ENCODE measurements around the gene MYH6.
"Not testable (repeated sequence)": the region's sequence is repeated elsewhere in the genome, so short reads cannot be mapped to it uniquely, and the experiment has no call there.

The MYH6 gene

DNA sequence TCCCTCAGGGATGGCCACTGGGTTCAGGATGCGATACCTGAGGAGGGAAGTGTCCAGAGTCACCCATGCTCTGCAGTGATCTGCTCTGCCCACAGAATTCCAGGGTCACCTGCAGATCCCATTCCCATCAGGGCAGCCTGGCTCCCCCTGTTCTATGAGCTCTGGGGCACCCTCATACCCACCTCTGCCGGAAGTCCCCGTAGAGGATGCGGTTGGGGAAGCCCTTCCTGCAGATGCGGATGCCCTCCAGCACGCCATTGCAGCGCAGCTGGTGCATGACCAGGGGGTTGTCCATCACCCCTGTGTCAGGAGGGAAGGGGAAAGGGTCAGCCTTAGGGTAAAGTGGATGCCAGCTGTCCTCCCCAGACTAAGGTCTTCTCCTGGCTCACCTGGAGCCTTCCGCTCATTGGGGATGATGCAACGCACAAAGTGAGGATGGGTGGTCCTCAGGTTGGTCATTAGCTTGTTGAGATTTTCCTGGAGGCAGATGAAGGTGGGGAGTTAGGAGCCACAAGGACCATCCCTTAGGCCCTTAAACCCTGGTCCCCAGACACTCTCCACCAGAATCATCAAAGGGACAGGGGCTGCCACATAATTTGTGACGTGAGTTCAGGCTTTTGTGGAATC is 11.2 kb downstream of the MYH6 start:
- no peak for DNase-seq (ENCODE audit: low read depth, low spot score)

DNA sequence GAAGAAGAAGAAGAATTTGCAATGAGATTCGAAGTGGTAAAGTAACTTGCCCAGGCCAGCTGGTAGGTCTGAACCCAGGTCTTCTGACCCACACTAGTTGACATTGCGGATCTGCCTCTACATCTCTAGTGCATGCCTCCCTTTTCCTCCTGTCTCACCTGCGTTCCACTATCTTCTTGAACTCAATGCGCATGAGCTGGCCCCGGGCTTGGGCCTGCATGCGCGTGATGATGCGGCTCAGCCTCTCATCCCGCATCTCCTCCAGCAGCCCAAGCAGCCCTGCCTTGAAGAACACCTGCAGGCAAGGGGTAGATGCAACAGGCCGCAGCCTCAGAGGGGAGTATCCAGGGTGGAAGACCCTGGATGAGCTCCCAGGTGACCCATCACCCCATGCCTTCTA is 11.9 kb downstream of the MYH6 start:
- DNase-seq (ENCODE audit: low read depth, low spot score) = no peak

- DNase-seq (ENCODE audit: low read depth, low spot score) = peak; percentile 14
Observed at GRCh38 chr14:23392613-23393012, 15.5 kb downstream of the MYH6 start.

DNA sequence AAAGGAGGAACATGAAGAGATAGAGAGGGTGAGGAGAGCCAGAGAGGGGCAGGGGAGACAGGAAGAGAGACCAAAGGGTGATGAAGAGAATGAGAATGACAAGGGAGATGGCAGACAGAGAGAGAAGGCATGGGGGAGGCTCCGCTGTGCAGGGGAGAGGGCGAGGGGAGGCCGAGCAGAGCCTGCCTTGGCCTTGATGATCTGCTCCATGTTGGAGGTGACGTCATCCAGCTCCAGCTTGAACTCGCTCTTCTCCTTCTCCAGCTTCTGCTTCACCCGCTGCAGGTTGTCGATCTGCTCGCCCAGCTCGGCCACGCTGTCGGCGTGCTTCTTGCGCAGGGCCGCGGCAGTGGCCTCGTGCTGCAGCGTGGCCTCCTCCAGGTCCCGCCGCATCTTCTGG is 18.2 kb downstream of the MYH6 start:
- not testable (repeated sequence) for DNase-seq (ENCODE audit: low read depth, low spot score)

DNA sequence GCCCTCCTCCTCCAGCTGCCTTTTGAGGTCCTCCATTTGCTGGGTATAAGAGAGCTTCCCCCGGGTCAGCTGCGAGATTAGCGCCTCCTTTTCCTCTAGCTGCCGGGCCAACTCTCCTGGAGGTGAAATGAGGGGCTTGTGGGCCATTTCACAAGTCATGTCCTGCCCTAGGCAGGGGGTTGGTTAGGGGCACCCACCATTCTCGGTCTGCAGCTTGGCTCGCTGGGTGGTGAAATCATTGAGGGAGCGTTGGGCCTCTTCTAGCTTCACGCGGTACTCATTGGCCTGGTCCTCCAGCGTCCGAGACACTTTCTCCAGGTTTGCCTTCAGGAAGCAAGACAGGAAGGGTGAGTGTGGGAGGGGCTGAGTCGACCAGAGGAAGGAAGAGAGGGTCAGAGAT is 18.7 kb downstream of the MYH6 start:
- DNase-seq (ENCODE audit: low read depth, low spot score) = no peak

GRCh38 chr14:23388996-23389395 is 19.1 kb downstream of the MYH6 start:
- DNase-seq (ENCODE audit: low read depth, low spot score) = no peak

DNA sequence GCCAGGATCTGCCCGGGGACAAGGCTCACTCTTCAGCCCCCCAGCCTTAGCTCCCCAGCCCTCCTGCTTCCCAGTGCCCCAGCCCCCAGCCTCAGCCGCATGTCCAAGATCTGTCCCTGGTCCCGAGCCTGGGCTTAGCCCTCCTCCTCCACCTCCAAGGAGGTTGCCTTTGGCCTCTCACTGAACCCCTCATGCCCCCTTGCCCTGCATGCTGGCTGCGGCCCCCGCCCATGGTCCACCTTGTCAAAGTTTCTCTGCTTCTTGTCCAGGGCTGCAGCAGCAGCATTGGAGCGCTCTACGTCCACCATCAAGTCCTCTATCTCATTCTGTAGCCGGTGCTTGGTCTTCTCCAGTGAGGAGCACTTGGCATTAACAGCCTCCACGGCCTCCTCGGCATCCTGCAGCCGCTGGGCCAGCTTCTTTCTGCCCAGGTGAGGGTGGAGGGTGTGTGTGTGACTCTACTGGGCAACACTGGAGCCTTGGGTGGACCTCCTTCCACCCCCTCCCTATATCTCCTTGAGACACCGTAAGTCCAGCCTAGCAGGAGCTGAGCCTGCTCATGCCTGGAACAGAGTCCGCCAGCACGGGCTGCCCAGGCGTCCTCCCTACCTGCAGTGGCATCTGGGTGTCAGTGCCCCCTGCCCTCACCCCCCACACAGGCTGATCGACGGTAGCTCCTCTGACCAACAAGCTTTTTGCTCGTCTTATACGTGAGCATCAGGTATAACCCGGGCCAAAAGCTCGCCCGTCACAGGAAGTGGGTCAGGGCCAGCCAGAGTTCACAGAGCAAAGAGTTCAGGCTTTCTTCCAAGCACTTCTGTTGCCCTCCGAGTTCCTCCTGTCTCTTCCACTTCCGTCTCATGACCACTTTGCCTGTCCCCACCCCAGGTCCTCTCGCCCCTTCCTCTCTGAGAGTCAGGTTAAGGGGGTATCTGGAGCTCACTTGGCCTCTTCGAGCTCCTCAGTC is 19.9 kb downstream of the MYH6 start:
- DNase-seq (ENCODE audit: low read depth, low spot score) = no peak

DNA sequence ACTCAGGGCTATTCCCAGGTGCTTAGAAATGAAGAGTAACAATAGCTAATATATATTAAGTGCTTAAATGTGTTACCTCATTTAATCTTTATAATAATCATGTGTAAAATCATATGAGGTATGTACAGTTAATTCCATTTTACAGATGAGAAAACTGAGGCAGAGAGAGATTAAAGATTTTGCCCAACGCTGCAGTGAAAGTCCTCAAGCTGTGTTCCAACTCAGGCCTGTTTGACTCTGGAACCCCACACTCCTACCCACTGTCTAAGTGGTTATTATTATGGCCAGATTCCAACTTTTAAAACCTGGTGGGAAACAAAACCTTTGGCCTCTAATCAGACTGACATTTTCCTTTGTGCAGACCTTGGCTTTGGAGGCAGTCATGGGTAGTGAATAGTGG is 21.1 kb downstream of the MYH6 start:
- no peak for DNase-seq (ENCODE audit: low read depth, low spot score)

GRCh38 chr14:23386266-23386657 is 21.8 kb downstream of the MYH6 start:
- DNase-seq (ENCODE audit: low read depth, low spot score) = not testable (repeated sequence)

GRCh38 chr14:23385642-23386265 is 22.3 kb downstream of the MYH6 start:
- DNase-seq (ENCODE audit: low read depth, low spot score) = peak; percentile 21

- DNase-seq (ENCODE audit: low read depth, low spot score) = no peak
Observed at GRCh38 chr14:23385244-23385641, 22.8 kb downstream of the MYH6 start.

GRCh38 chr14:23384364-23385080 is 23.6 kb downstream of the MYH6 start:
- no peak for DNase-seq (ENCODE audit: low read depth, low spot score)

DNA sequence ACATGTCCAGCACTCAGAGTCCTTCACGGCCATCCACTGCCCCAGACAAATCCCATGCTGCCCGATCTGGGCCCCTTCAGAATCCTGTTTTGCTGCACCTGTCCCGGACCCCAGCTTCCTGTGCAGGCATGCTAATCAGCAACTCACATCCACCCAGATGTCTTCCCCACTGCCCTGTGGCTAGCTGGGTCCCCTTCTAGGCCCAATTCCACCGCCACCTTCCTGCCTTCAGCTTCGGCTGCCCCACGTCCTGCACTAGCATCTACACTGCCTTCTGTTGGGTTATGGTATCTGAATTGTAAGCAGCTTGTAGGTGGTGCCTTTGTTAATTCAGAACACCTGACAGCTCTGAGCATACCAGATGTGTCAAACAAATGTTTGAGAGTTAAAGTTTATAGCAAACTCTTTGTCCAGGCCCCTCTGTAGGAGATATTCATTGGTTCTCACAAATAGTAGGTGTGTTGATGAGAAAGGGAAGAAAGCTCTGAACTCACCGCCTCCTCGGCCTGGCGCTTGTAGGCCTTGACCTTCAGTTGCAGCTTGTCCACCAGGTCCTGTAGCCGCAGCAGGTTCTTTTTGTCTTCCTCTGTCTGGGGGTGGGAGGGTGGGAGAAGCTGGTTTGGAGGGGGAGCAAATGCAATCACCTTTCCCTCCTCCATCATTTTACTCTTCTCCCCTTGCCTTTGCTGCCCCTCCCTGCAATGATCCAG is 25.2 kb downstream of the MYH6 start:
- DNase-seq (ENCODE audit: low read depth, low spot score) = no peak

- no peak for DNase-seq (ENCODE audit: low read depth, low spot score)
Observed at GRCh38 chr14:23382276-23382675, 25.8 kb downstream of the MYH6 start.

GRCh38 chr14:23381871-23382270 is 26.2 kb downstream of the MYH6 start:
- no peak for DNase-seq (ENCODE audit: low read depth, low spot score)

DNA sequence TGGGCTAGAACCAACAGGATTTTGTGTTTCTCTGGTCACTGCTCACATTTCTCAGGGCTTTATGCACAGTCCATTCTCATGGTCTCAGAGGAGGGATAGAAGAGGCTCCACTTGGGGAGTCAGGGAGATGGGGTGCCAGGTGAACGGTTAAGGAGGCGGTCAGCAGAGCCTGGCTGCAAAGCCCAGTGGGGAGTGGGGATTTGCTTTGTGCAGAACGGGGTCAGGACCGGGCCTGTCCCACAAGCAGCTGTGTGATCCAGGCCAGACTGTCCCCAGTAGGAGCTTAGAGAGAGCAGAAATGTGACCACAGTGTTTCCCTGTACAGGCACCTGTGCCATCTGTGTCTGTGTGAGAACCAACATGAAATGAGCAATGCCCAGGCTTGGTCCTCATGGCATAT is 27.1 kb downstream of the MYH6 start:
- no peak for DNase-seq (ENCODE audit: low read depth, low spot score)

DNA sequence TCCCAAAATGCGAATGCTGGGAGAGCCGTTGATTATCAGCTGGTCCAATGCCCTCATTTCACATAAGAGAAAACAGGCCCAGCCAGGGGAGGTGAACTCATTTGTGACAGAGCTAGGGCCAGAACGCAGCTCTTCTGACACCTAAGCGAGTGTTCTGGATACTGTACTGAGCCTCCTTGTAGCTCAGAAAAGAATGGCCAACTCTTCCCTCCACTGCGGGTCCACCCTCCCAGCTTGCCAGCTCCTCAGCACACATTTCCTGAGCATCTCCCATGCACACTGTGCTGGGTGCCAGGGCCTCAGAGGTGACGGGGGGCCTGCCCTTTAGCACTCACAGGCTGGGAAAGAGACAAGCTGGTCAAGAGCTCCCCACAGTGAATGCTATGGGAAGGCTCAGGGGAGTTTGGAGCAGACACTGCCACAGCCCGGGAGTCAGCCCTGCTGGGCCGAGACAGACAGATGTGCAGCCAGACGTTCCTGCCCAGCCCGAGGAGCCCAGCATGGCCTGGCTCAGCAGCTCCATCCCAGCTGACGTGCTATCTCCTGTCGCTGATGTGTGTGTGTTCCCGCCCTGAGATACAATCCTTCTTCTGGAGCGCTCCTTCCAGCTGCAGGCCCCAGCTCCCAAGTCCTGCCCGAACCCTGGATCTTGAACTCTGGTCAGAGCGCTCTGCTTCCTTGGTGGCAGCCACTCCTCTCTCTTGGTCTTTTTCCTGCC is 27.7 kb downstream of the MYH6 start:
- no peak for DNase-seq (ENCODE audit: low read depth, low spot score)

DNA sequence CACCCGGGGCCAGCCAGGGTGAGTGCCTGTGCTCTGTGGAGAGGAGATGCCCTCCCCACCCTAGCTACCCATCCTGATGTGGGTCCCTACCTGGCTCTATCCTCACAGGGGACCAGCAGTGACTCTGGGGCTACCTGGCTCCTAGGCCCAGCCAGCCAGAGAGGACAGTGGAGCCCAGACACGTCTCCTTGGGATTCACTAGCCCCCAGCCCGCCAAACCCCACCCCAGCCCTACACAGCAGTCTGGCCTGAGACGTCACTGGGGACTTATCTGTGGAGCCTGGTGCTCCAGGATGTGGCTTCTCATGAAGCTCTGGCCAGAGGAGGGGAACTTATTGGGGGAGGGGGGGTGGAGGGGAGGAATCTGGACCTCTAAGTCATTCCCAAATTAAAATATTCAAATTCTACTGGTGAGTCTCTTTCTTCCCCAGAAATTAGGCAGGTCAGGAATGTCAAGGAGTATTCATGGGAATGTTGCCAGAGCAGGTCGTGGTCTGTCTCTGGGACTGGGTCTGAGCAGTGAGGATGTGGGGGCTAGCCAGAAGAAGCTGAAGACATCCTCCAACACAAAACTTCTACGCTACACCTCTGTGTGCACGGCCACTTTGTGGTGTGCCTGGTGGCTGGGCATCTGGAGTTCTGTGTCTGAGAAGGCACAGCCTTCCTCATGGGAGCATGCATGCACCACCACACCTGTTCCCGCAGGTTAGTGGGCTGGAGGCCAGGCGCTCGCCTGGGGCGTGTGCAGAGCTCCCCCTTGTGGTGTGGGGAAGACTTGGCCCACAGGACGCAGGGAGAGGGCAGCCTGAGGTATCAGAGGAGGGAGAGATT is 28.5 kb downstream of the MYH6 start:
- peak; percentile 78 for DNase-seq (ENCODE audit: low read depth, low spot score)

- DNase-seq (ENCODE audit: low read depth, low spot score) = no peak
Observed at GRCh38 chr14:23378612-23379220, 29.4 kb downstream of the MYH6 start.
